AG10803 (cell line): ENCODE measurements around the gene PIP5K1A.
"Not testable (repeated sequence)": the region's sequence is repeated elsewhere in the genome, so short reads cannot be mapped to it uniquely, and the experiment has no call there.

Source experiments
- DNase-seq: peaks from one replicate; pipeline ENCODE4 v3.0.0; 2010; ENCODE audit warnings: low read depth
- H3K4me3 ChIP-seq: 2 replicates; pipeline ENCODE4 v1.5.1; 2011; ENCODE audit warnings: mild to moderate bottlenecking, low read length, control low read depth
- CTCF ChIP-seq: conservative IDR thresholded peaks from 2 replicates; pipeline ENCODE4 v1.5.1; 2011; ENCODE audit warnings: mild to moderate bottlenecking, low read length, control low read depth, inconsistent platforms

PIP5K1A gene

GRCh38 chr1:151175041-151175741 lies 23.2 kb upstream of the PIP5K1A start:
- no peak for TF ChIP-seq CTCF
- peak; percentile 34 for DNase-seq
- no peak overlapping the region for H3K4me3 ChIP-seq

GRCh38 chr1:151175863-151176262 lies 22.5 kb upstream of the PIP5K1A start, which contains the start of gene TMOD4:
Gene TMOD4, minus strand, starts transcription at chr1:151175981. Its CDS starts 1,106 bp downstream, at chr1:151174875.
- DNase-seq = peak; percentile 13
- H3K4me3 ChIP-seq = no peak within 1 kb of the TSS

GRCh38 chr1:151176514-151177045 lies 21.8 kb upstream of the PIP5K1A start:
- no peak for TF ChIP-seq CTCF
- H3K4me3 ChIP-seq = no peak overlapping the region
- DNase-seq = no peak

More at GRCh38 chr1:151175863-151176262, 22.5 kb upstream of the PIP5K1A start, which contains the start of gene TMOD4:
- peak; percentile 55 for TF ChIP-seq CTCF

- H3K4me3 ChIP-seq = no peak overlapping the region
- no peak for TF ChIP-seq CTCF
- DNase-seq = no peak
Measured at GRCh38 chr1:151184211-151184610, 14.1 kb upstream of the PIP5K1A start.

- no peak overlapping the region for H3K4me3 ChIP-seq
- TF ChIP-seq CTCF = no peak
- no peak for DNase-seq
Measured at GRCh38 chr1:151187205-151187604, 11.1 kb upstream of the PIP5K1A start.

GRCh38 chr1:151188667-151189066 lies 9.7 kb upstream of the PIP5K1A start:
- H3K4me3 ChIP-seq = peak overlapping the region; percentile 87

GRCh38 chr1:151189637-151190445 lies 8.5 kb upstream of the PIP5K1A start, which contains the start of gene VPS72:
Gene VPS72, minus strand, starts transcription at chr1:151190197. Its CDS starts 76 bp downstream, at chr1:151190121.
- peak within 1 kb of the TSS; percentile 87 for H3K4me3 ChIP-seq
- TF ChIP-seq CTCF = peak; percentile 20; the same call in 1 of the 2 replicates
- DNase-seq = peak; percentile 89

More at GRCh38 chr1:151188667-151189066, 9.7 kb upstream of the PIP5K1A start:
- not testable (repeated sequence) for DNase-seq
